Ureter (tissue), 1 donor: Measurements from ENCODE around the gene BGLAP. TPM values are rescaled to one million over a fixed set of nuclear protein-coding genes. Genes with fewer than 3 reads are reported as not detected.
"Not testable (repeated sequence)": the region's sequence is repeated elsewhere in the genome, so short reads cannot be mapped to it uniquely, and the experiment has no call there.

ENCODE experiments used
- DNase-seq: peaks from one replicate; pipeline ENCODE4 v3.0.0-alpha.2; 2020; ENCODE audit warnings: low spot score
- total RNA-seq: library from RNA; stranded (reverse); gene quantifications from one replicate; pipeline ENCODE4 v1.2.4, GENCODE V29; 2023
- donor health status: DM: yes; HTN: yes; CAD: no.

The BGLAP gene
- 2.2 TPM for total RNA-seq

GRCh38 chr1:156241926-156242325, at the start of gene BGLAP:
Gene BGLAP (plus strand): TSS chr1:156242184. CDS start chr1:156242232, 48 bp downstream.
- DNase-seq = no peak

GRCh38 chr1:156193208-156193487, 48.8 kb upstream of the BGLAP start:
- no peak for DNase-seq

- DNase-seq = peak; percentile 98
Measured at GRCh38 chr1:156193488-156194299, 48.3 kb upstream of the BGLAP start, which contains the start of gene SLC25A44. Gene SLC25A44 (plus strand): TSS chr1:156194104. CDS start chr1:156199848, 5,744 bp downstream.

GRCh38 chr1:156194300-156194652, 47.7 kb upstream of the BGLAP start:
- peak; percentile 46 for DNase-seq

GRCh38 chr1:156195853-156196252, 46.1 kb upstream of the BGLAP start:
- no peak for DNase-seq

- DNase-seq = no peak
Measured at GRCh38 chr1:156196445-156196844, 45.5 kb upstream of the BGLAP start.

GRCh38 chr1:156198831-156199349, 43.1 kb upstream of the BGLAP start:
- DNase-seq = no peak

- no peak for DNase-seq
Measured at GRCh38 chr1:156200044-156200443, 41.9 kb upstream of the BGLAP start.

- DNase-seq = no peak
Measured at GRCh38 chr1:156203331-156203730, 38.7 kb upstream of the BGLAP start.

GRCh38 chr1:156204686-156205085, 37.3 kb upstream of the BGLAP start:
- no peak for DNase-seq

GRCh38 chr1:156211243-156211642, 30.7 kb upstream of the BGLAP start:
- DNase-seq = no peak

- DNase-seq = no peak
Measured at GRCh38 chr1:156212130-156212529, 29.9 kb upstream of the BGLAP start.

- peak; percentile 97 for DNase-seq
Measured at GRCh38 chr1:156212833-156213643, 28.9 kb upstream of the BGLAP start, which contains the start of gene PMF1. Gene PMF1 (plus strand): TSS chr1:156213007. CDS start chr1:156213016, 9 bp downstream.

GRCh38 chr1:156213644-156213966, 28.4 kb upstream of the BGLAP start:
- DNase-seq = no peak

GRCh38 chr1:156214024-156214748, 27.8 kb upstream of the BGLAP start:
- no peak for DNase-seq

- DNase-seq = not testable (repeated sequence)
Measured at GRCh38 chr1:156216361-156217086, 25.5 kb upstream of the BGLAP start.

- DNase-seq = no peak
Measured at GRCh38 chr1:156217871-156218270, 24.1 kb upstream of the BGLAP start.

GRCh38 chr1:156220226-156220625, 21.8 kb upstream of the BGLAP start:
- no peak for DNase-seq

GRCh38 chr1:156221986-156222692, 19.8 kb upstream of the BGLAP start:
- DNase-seq = no peak

GRCh38 chr1:156225677-156226014, 16.3 kb upstream of the BGLAP start:
- no peak for DNase-seq

- DNase-seq = no peak
Measured at GRCh38 chr1:156226116-156226538, 15.9 kb upstream of the BGLAP start.
